ENCODE measurements around the gene RBPJ.
"Not testable (repeated sequence)": the region's sequence is repeated elsewhere in the genome, so short reads cannot be mapped to it uniquely, and the experiment has no call there.

The RBPJ gene

GRCh38 chr4:26302031-26302899, 18.5 kb upstream of the RBPJ start:
- DNase-seq (ENCODE audit: low spot score): no peak

- DNase-seq (ENCODE audit: low spot score): no peak
Measured at GRCh38 chr4:26303008-26303407, 17.8 kb upstream of the RBPJ start.

GRCh38 chr4:26307037-26307800, 13.6 kb upstream of the RBPJ start:
- no peak for DNase-seq (ENCODE audit: low spot score)

- no peak for DNase-seq (ENCODE audit: low spot score)
Measured at GRCh38 chr4:26308568-26308967, 12.2 kb upstream of the RBPJ start.

- DNase-seq (ENCODE audit: low spot score): no peak
Measured at GRCh38 chr4:26310264-26310663, 10.6 kb upstream of the RBPJ start.

- DNase-seq (ENCODE audit: low spot score): no peak
Measured at GRCh38 chr4:26311633-26312032, 9.2 kb upstream of the RBPJ start.

GRCh38 chr4:26315316-26315932, 5.4 kb upstream of the RBPJ start:
- not testable (repeated sequence) for DNase-seq (ENCODE audit: low spot score)

GRCh38 chr4:26317766-26318165, 3.0 kb upstream of the RBPJ start:
- DNase-seq (ENCODE audit: low spot score): no peak

- DNase-seq (ENCODE audit: low spot score): peak; percentile 97
Measured at GRCh38 chr4:26319467-26319948, 1.3 kb upstream of the RBPJ start.

- DNase-seq (ENCODE audit: low spot score): no peak
Measured at GRCh38 chr4:26319949-26320537, 771 bp upstream of the RBPJ start.

- DNase-seq (ENCODE audit: low spot score): no peak
Measured at GRCh38 chr4:26321373-26322221, 783 bp downstream of the RBPJ start.

- DNase-seq (ENCODE audit: low spot score): no peak
Measured at GRCh38 chr4:26322346-26322745, 1.5 kb downstream of the RBPJ start.

- no peak for DNase-seq (ENCODE audit: low spot score)
Measured at GRCh38 chr4:26323821-26324220, 3.0 kb downstream of the RBPJ start.

GRCh38 chr4:26325191-26325590, 4.4 kb downstream of the RBPJ start:
- DNase-seq (ENCODE audit: low spot score): peak; percentile 11

GRCh38 chr4:26326791-26327190, 6.0 kb downstream of the RBPJ start:
- DNase-seq (ENCODE audit: low spot score): peak; percentile 72

- peak; percentile 38 for DNase-seq (ENCODE audit: low spot score)
Measured at GRCh38 chr4:26330186-26330787, 9.5 kb downstream of the RBPJ start.

- DNase-seq (ENCODE audit: low spot score): no peak
Measured at GRCh38 chr4:26330946-26331345, 10.1 kb downstream of the RBPJ start.

- DNase-seq (ENCODE audit: low spot score): no peak
Measured at GRCh38 chr4:26331380-26331950, 10.7 kb downstream of the RBPJ start.

GRCh38 chr4:26334366-26334765, 13.6 kb downstream of the RBPJ start:
- no peak for DNase-seq (ENCODE audit: low spot score)

- DNase-seq (ENCODE audit: low spot score): no peak
Measured at GRCh38 chr4:26337612-26338011, 16.8 kb downstream of the RBPJ start.

Data from AG08395 (cell line).